ENCODE data around the gene PDK2. TPM values are rescaled to one million over a fixed set of nuclear protein-coding genes. Genes with fewer than 3 reads are reported as not detected.

PDK2 gene
- total RNA-seq, 4 donors from 2014 or later: 33.2 to 114 (median 69.6) TPM

DNA sequence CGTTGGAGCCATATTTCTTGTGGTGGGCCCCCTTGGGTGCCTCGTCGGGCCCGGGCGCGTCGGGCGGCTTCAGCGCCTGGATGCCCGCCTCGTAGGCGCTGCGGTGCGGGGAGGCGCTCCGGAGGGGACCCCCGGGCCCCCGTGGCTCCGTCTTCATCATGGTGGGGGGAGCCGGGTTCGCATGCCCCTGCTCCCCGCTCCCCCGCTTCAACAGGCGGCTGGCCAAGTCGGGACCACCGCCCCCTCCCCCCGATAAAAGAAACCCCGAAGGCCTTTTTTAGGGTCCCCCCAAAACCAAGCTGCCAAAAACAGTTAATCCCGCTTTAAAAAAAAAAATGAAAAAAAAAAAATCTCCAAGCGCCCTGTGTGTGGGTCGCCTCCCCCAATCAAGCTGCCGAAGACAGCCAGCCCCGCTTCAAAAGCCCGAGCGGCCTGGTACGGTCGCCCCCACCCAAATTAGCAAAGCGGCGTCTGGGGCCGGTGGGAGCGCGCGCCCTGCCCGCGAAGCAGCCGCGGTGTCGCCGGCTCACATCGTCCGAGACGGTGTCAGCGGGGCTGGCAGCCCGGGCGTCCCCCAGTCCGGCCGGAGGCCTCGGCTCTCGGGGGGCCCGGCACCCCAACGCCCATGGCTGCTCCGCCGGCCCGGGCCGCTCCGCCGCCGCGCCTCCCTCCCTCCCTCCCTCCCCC is 55.3 kb downstream of the PDK2 start, which contains the start of gene PPP1R9B:
PPP1R9B (minus strand) TSS at position 324 of the 687 bp plus-strand sequence; CDS start at position 160, 164 bp downstream.
- TF ChIP-seq POLR2A (IDR thresholded peaks at IDR 0.05): no peak
- DNase-seq (ENCODE audit: low spot score in 2 of 2): no peak
- peak within 1 kb of the TSS; percentile 86 for H3K27ac ChIP-seq
- no peaks in the 10 kb centered on the region for H3K36me3 ChIP-seq
- 0% methylated on average over 27 of the region's 69 CpGs for WGBS
- H3K4me1 ChIP-seq: peaks cover 93% of the 10 kb centered on the region
- H3K9me3 ChIP-seq: no peaks in the 10 kb centered on the region
- peak within 1 kb of the TSS; percentile 84 for H3K4me3 ChIP-seq
- no peaks in the 10 kb centered on the region for H3K27me3 ChIP-seq

DNA sequence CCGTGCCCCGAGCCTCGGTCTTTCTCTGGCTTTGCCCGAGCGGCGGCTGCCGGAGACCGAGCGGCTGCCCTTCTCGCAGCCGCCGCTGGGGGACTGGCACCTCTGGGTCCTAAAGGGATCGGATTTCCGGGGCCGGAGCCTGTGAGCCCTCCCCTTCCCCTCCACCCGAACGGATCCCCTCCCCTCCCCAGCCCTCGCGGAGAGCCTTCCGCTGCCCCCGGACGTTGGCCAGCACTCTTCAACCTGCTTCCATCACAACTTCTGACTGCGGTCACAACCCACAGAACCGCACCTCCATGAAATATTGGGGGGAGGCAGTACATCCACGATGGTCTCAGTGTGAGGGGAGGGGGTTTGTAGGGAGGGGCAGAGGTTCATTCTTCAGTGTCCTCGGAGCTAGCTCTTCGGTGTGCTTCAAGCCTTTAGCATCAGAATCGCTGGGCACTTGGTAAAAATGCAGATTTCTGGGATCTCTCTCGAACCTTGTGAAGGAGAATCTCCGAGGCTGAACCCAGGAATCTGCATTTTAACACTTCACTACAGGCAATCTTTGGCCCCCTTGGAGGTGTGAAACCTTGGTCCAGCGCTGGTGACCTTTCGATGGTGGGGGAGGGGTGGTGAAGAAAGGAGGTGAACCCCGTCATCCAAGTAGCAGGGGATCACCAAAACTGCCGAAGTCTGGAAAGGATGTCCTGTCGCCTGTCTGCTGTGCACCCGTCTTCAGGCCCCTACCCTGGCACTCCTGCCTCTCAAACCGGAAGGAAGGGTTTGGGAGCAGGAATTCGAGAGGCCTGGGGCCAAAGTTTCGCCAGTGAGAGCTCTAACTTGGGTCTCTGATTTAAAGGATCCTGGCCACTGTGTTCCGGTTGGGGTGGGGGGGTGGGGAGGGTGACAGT is 56.1 kb downstream of the PDK2 start:
- TF ChIP-seq, protein P1, sequence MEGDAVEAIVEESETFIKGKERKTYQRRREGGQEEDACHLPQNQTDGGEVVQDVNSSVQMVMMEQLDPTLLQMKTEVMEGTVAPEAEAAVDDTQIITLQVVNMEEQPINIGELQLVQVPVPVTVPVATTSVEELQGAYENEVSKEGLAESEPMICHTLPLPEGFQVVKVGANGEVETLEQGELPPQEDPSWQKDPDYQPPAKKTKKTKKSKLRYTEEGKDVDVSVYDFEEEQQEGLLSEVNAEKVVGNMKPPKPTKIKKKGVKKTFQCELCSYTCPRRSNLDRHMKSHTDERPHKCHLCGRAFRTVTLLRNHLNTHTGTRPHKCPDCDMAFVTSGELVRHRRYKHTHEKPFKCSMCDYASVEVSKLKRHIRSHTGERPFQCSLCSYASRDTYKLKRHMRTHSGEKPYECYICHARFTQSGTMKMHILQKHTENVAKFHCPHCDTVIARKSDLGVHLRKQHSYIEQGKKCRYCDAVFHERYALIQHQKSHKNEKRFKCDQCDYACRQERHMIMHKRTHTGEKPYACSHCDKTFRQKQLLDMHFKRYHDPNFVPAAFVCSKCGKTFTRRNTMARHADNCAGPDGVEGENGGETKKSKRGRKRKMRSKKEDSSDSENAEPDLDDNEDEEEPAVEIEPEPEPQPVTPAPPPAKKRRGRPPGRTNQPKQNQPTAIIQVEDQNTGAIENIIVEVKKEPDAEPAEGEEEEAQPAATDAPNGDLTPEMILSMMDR (IDR thresholded peaks at IDR 0.05): peak; percentile 35 to 86
- TF ChIP-seq POLR2AphosphoS5 (IDR thresholded peaks at IDR 0.05) (no peak), POLR2A (IDR thresholded peaks at IDR 0.05) (no peak), EP300 (IDR thresholded peaks at IDR 0.05) (no peak)
- under 1% methylated on average over 16 of the region's 40 CpGs for whole genome bisulfite sequencing
- H3K27ac ChIP-seq: peak overlapping the region; percentile 86
- H3K9me3 ChIP-seq: no peaks in the 10 kb centered on the region
- peak overlapping the region; percentile 84 for H3K4me3 ChIP-seq
- H3K27me3 ChIP-seq: no peaks in the 10 kb centered on the region
- DNase-seq (ENCODE audit: low spot score in 2 of 2): peak; percentile 94 to 95
- no peaks in the 10 kb centered on the region for H3K36me3 ChIP-seq
- peaks cover 91% of the 10 kb centered on the region for H3K4me1 ChIP-seq

DNA sequence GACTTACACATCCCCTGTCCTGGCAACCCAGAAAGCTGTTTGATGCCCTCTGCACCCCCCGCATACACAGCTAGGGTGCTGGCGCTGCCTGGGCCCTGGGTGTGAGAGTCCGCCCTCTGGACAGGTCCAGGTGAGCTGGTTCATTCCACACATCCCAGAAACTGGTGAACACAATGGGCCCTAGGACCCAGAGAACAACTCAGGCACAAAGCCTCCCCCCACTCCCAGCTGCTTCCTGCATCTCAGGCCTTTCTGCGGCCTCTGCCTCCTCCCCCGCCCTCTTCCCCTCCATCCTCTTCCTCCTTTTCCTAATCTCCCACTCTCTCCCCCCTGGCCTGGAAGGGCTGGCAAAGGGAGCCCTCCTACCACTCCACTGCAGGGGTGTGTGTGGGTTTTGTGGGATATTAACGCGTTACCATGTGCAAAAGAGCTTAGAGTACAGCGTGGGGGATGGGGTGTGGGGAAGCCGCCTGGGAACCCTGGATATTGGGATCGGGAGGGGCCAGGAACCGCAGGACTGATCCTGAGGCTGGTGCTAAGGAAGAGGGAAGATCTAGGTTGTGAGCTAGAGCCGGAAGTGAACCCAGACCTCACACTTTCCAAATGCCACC is 56.9 kb downstream of the PDK2 start:
- no peak for DNase-seq (ENCODE audit: low spot score in 2 of 2)
- Histone ChIP-seq H3K27me3 (no peaks in the 10 kb centered on the region), H3K4me3 (peak overlapping the region; percentile 84), H3K4me1 (peaks cover 83% of the 10 kb centered on the region), H3K36me3 (no peaks in the 10 kb centered on the region), H3K27ac (peak overlapping the region; percentile 86), H3K9me3 (no peaks in the 10 kb centered on the region)
- WGBS: 0% methylated on average over 9 of the region's 12 CpGs
- TF ChIP-seq POLR2A (IDR thresholded peaks at IDR 0.05) (no peak), EP300 (IDR thresholded peaks at IDR 0.05) (no peak), POLR2AphosphoS5 (IDR thresholded peaks at IDR 0.05) (no peak)
- TF ChIP-seq, protein P1 (IDR thresholded peaks at IDR 0.05): no peak

DNA sequence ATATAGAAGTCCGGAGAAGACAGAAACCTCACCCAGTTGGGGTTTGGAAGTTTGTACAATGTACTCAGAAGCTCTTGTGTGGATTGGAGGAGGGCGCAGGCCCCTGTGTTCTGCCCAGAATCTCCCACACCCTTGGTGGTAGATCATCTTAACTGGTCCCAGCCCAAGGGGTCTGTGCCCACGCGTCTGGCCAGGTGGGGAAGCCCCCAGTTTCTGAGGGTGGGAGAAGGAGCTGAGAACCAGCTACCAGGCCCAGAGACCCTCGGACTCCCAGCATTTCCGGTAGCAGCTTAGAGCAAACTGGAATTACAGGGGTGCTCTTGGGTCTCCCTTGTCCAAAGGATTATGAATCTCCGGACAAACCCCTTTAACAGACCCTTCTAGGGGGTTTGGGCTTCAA is 57.6 kb downstream of the PDK2 start:
- H3K27me3 ChIP-seq: no peaks in the 10 kb centered on the region
- peaks cover 76% of the 10 kb centered on the region for H3K4me1 ChIP-seq
- no peaks in the 10 kb centered on the region for H3K9me3 ChIP-seq
- peak overlapping the region; percentile 86 for H3K27ac ChIP-seq
- H3K36me3 ChIP-seq: no peaks in the 10 kb centered on the region
- TF ChIP-seq, protein P1 (IDR thresholded peaks at IDR 0.05): no peak
- TF ChIP-seq EP300 (IDR thresholded peaks at IDR 0.05) (no peak), POLR2AphosphoS5 (IDR thresholded peaks at IDR 0.05) (no peak), POLR2A (IDR thresholded peaks at IDR 0.05) (no peak)
- H3K4me3 ChIP-seq: no peak overlapping the region
- no peak for DNase-seq (ENCODE audit: low spot score in 2 of 2)
- 67% methylated on average over 3 of the region's 7 CpGs for WGBS

DNA sequence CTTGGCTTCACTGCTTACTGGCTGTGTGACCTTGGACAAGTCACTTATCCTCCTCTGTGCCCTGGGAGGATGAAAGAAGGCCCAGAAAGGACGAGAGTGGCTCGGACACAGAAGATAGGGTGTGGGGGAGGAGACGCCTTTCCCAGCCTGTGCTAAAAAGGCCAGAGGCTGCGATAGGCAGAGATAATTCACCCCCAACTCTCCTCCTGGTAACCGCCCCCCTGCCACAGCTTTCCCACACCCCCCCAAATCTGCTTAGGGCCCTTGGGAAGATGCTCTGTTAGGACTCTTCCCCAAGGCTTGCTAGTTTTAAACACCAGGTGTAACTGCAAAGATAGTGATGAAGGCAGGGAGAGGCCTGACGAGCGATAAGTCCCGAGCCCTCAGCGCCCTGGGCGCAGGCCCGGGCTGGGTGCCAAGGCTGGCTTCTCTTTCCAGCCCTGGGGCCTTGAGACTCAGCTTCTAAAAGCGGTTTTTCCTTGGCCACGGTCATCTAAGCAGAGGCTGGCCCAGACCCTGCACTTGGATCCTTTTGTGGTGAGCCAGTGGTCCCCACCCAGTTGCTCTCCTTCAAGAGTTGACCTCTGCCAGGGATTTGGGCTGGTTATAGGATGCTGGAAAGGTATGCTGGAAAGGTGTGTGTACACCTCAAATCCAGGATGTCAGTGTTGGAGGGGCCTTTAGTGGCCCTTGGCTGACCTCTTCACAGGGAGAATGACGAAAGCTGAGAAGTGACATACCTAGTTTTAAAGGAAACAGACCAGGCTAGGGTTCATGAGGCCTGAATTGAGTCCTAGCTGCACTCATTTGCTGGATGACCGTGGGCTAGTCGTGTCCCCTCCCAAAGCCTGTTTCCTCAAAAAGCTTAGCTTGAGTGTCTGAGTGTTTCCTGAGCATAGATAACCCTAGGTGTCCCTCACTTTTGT is 58.8 kb downstream of the PDK2 start:
- no peaks in the 10 kb centered on the region for H3K36me3 ChIP-seq
- peaks cover 65% of the 10 kb centered on the region for H3K4me1 ChIP-seq
- WGBS: 32% methylated on average over 16 of the region's 16 CpGs
- H3K27ac ChIP-seq: peak overlapping the region; percentile 21
- H3K9me3 ChIP-seq: no peaks in the 10 kb centered on the region
- no peak for DNase-seq (ENCODE audit: low spot score in 2 of 2)
- TF ChIP-seq POLR2AphosphoS5 (IDR thresholded peaks at IDR 0.05): no peak
- TF ChIP-seq, protein P1 (IDR thresholded peaks at IDR 0.05): no peak
- no peak for TF ChIP-seq POLR2A (IDR thresholded peaks at IDR 0.05)
- TF ChIP-seq EP300 (IDR thresholded peaks at IDR 0.05): no peak
- no peaks in the 10 kb centered on the region for H3K27me3 ChIP-seq
- H3K4me3 ChIP-seq: no peak overlapping the region
